Measurements from ENCODE around the gene PALM3.

The PALM3 gene

GRCh38 chr19:14081797-14082674, 20.2 kb upstream of the PALM3 start:
- peak; percentile 20 for ATAC-seq (replicated peaks)

DNA sequence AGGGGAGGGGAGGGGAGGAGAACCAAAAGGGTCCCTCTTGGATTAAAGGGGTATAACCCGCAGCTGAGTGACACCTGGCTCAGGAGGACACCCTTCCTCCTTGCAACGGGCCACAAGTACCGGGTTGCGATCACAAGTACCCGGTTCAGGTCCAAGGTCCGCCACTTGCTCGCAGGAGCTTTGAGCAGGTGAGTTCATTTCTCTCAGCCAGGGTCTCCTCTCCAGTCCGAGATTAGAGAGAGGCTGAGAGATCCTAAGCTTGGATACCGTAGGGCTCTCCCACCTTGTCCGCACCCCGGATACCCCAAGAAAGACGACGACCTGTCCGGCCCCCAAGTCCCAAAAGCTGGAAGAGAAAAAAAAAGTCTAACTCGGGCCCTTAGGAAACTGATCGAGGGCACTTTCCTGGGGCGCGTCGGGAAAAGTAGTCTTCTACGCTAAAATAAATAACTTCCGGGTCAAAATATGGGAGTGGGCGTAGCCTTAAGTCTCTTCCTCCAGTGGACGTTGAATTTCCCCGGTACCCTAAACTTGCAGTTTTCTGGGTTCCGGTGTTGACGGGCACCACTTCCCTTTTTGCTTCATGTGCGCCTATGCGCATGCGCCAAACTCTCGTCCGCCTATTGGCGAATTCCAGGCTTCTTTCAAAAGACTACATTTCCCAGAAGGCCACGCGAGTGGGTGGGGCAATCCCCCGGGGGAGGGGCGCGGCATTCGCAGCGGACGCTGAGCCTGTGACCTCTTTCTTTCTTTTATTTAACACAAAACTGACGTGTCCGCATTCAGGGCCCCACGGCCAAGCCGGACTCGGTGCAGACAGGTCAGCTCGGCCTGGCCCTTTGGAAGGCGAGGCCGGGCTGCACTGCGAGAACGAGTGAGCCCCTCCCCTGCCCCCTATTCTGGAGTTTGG, 19.3 kb upstream of the PALM3 start:
- Mint-ChIP-seq H3K4me3 (peak overlapping the region; percentile 91 to 95), H3K27me3 (no peaks in the 10 kb centered on the region), H3K36me3 (ENCODE audit: insufficient read depth) (peaks cover 7% of the 10 kb centered on the region), H3K9me3 (no peaks in the 10 kb centered on the region), H3K27ac (peak overlapping the region; percentile 90 to 96), H3K4me1 (ENCODE audit: low read depth in 2 of 2) (peaks cover 9 to 14% of the 10 kb centered on the region in 2 donors)
- peak; percentile 94 for ATAC-seq (replicated peaks)
- peak; percentile 99 to 100 (median 100) for DNase-seq

More at GRCh38 chr19:14081797-14082674, 20.2 kb upstream of the PALM3 start:
- peak overlapping the region; percentile 90 to 96 for H3K27ac Mint-ChIP-seq
- peak overlapping the region; percentile 91 to 95 for H3K4me3 Mint-ChIP-seq
- peaks cover 7% of the 10 kb centered on the region for H3K36me3 Mint-ChIP-seq (ENCODE audit: insufficient read depth)
- peak; percentile 25 to 29 (median 28) for DNase-seq
- H3K9me3 Mint-ChIP-seq = no peaks in the 10 kb centered on the region
- no peaks in the 10 kb centered on the region for H3K27me3 Mint-ChIP-seq
- H3K4me1 Mint-ChIP-seq (ENCODE audit: low read depth in 2 of 2) = peaks cover 9 to 14% of the 10 kb centered on the region in 2 donors

GRCh38 chr19:14078411-14078810, 16.5 kb upstream of the PALM3 start:
- DNase-seq (no peak), ATAC-seq (replicated peaks) (no peak)
- Mint-ChIP-seq H3K9me3 (no peaks in the 10 kb centered on the region), H3K27ac (no peak overlapping the region), H3K36me3 (ENCODE audit: insufficient read depth) (peaks cover 11% of the 10 kb centered on the region), H3K27me3 (no peaks in the 10 kb centered on the region), H3K4me1 (ENCODE audit: low read depth in 2 of 2) (peaks cover 19 to 32% of the 10 kb centered on the region in 2 donors), H3K4me3 (no peak overlapping the region)

DNA sequence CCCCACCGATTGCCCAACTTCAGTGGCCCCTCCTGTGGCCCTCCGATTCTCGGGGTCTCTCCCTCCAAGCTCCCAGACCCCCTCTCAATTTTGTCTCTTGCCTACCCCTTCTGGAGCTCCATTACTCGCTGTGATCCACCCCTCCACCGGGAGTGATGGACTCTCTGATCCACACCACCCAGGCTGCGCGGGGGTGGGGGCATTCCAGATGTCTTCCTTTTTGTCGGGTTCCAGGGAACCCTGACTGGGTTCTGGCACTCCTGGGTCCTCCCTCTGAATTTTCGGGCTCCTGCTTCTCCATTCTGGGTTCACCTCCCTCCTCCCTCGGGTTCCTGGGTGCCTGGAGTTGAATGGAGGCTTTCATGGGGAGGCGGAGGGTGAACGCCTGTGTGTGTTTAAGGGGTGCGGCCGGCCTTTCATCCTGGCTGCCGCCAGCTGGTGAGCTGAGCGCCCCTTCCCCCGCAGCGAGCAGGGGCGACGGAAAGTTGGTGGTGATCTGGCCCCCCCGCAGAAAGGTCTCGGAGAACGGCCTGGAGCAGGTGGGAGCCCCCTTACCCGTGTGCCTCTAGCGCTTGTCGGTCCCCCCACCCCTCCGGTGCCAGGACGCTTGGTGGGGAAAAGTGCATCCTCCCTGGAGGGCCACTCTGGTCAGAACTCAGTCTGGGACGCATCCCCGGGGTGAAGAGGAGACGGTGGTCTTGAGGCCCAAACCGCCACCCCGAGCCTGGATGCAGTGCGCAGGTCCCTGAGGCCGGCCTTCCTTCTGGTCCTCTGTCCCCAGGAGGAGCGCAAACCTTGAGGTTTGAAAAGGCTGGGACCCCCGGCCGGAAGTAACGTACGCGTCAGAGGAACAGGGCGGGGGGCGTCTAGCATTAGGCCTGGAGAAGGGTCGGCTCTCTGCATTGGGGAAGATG, 12.3 kb upstream of the PALM3 start:
- Mint-ChIP-seq H3K4me3 (peak overlapping the region; percentile 99), H3K27ac (peak overlapping the region; percentile 90), H3K27me3 (no peaks in the 10 kb centered on the region), H3K4me1 (ENCODE audit: low read depth in 2 of 2) (peaks cover 13 to 18% of the 10 kb centered on the region in 2 donors), H3K9me3 (no peaks in the 10 kb centered on the region), H3K36me3 (ENCODE audit: insufficient read depth) (peaks cover 3% of the 10 kb centered on the region)
- DNase-seq (no peak), ATAC-seq (replicated peaks) (peak; percentile 5)

DNA sequence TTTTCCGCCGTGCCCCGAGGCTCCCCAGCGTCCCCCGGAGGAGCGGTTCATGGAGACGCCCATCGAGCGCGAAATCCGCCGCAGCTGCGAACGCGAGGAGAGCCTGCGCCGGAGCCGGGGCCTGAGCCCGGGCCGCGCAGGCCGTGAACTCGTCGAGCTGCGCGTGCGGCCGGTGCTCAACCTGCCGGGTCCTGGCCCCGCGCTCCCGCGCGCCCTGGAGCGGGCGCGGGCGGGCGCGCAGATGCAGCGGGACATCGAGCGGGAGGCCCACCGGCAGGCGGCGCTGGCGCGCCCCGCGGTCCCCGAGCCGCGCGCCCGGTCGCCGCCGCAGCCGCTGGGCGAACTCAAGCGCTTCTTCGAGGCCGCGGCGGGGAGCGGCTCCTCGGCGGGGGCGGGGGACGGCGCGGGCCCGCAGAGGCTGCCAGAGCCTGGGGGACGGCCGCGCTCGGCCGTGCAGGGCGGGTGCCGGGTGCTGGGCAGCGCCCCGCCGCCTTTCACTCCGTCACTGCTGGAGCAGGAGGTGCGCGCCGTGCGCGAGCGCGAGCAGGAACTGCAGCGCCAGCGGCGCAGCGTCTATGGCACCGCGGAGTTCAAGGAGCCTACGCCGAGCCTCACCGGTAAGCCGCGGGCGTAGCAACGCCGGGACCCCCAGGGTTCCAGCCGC, 11.5 kb upstream of the PALM3 start:
- H3K27ac Mint-ChIP-seq = peak overlapping the region; percentile 90
- no peaks in the 10 kb centered on the region for H3K9me3 Mint-ChIP-seq

GRCh38 chr19:14072535-14073260, 10.8 kb upstream of the PALM3 start, which contains the start of gene MISP3:
TSS of gene MISP3 (plus strand) at chr19:14072786. CDS start at chr19:14073310, 524 bp downstream.
- peak within 1 kb of the TSS; percentile 99 for H3K4me3 Mint-ChIP-seq
- no peaks in the 10 kb centered on the region for H3K27me3 Mint-ChIP-seq
- ATAC-seq (replicated peaks) (no peak), DNase-seq (no peak)
- peak within 1 kb of the TSS; percentile 90 for H3K27ac Mint-ChIP-seq
- H3K9me3 Mint-ChIP-seq = no peaks in the 10 kb centered on the region
- peaks cover 13 to 18% of the 10 kb centered on the region in 2 donors for H3K4me1 Mint-ChIP-seq (ENCODE audit: low read depth in 2 of 2)
- H3K36me3 Mint-ChIP-seq (ENCODE audit: insufficient read depth) = peaks cover 3% of the 10 kb centered on the region

More for the DNA sequence above, 11.5 kb upstream of the PALM3 start:
- no peaks in the 10 kb centered on the region for H3K27me3 Mint-ChIP-seq
- DNase-seq (peak; percentile 71 to 78 (median 76)), ATAC-seq (replicated peaks) (peak; percentile 74)
- peak overlapping the region; percentile 99 for H3K4me3 Mint-ChIP-seq
- H3K4me1 Mint-ChIP-seq (ENCODE audit: low read depth in 2 of 2) = peaks cover 13 to 18% of the 10 kb centered on the region in 2 donors
- peaks cover 3% of the 10 kb centered on the region for H3K36me3 Mint-ChIP-seq (ENCODE audit: insufficient read depth)

GRCh38 chr19:14070268-14071050, 8.6 kb upstream of the PALM3 start:
- DNase-seq = no peak
- H3K4me3 Mint-ChIP-seq = peak overlapping the region; percentile 4 to 49
- peaks cover 8 to 11% of the 10 kb centered on the region in 2 donors for H3K27me3 Mint-ChIP-seq
- H3K9me3 Mint-ChIP-seq = no peaks in the 10 kb centered on the region
- H3K4me1 Mint-ChIP-seq (ENCODE audit: low read depth in 2 of 2) = peaks cover 15 to 17% of the 10 kb centered on the region in 2 donors
- ATAC-seq (replicated peaks) = no peak
- H3K27ac Mint-ChIP-seq = no peak overlapping the region
- H3K36me3 Mint-ChIP-seq (ENCODE audit: insufficient read depth) = peaks cover 3% of the 10 kb centered on the region

DNA sequence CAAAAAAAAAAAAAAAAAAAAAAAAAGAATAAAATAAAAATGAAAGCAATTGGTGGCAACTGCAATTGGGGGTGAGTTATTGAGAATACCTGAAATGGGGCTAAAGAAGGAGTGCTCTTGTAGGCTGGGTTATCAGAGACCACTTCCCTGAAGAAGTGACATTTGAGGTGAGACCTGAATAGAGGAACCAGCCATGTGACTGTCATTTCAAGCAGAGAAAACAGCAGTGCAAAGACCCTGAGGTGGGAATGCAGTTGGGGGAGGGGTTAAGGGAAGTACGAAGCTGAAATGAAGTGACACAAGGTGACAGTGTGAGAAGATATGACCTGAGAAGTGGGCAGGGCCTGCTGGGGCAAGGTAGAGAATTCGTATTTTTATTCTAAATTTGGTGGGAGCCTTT, 4.3 kb upstream of the PALM3 start:
- DNase-seq (no peak), ATAC-seq (replicated peaks) (no peak)
- H3K4me1 Mint-ChIP-seq (ENCODE audit: low read depth in 2 of 2) = peaks cover 0 to 2% of the 10 kb centered on the region in 2 donors
- no peak overlapping the region for H3K4me3 Mint-ChIP-seq
- no peaks in the 10 kb centered on the region for H3K9me3 Mint-ChIP-seq
- H3K27me3 Mint-ChIP-seq = peaks cover 8 to 21% of the 10 kb centered on the region in 2 donors
- H3K36me3 Mint-ChIP-seq (ENCODE audit: insufficient read depth) = peaks cover 2% of the 10 kb centered on the region
- H3K27ac Mint-ChIP-seq = no peak overlapping the region

- DNase-seq = no peak
- peaks cover 5% of the 10 kb centered on the region for H3K36me3 Mint-ChIP-seq (ENCODE audit: insufficient read depth)
- no peaks in the 10 kb centered on the region for H3K9me3 Mint-ChIP-seq
- H3K27me3 Mint-ChIP-seq = peaks cover 28 to 47% of the 10 kb centered on the region in 2 donors
- H3K4me1 Mint-ChIP-seq (ENCODE audit: low read depth in 2 of 2) = peaks cover 9 to 14% of the 10 kb centered on the region in 2 donors
- H3K4me3 Mint-ChIP-seq = no peak overlapping the region
- no peak overlapping the region for H3K27ac Mint-ChIP-seq
- no peak for ATAC-seq (replicated peaks)
Observed at GRCh38 chr19:14063105-14063504, 1.2 kb upstream of the PALM3 start.

- ATAC-seq (replicated peaks) (no peak), DNase-seq (no peak)
- Mint-ChIP-seq H3K4me1 (ENCODE audit: low read depth in 2 of 2) (peaks cover 15 to 18% of the 10 kb centered on the region in 2 donors), H3K27me3 (peaks cover 33 to 53% of the 10 kb centered on the region in 2 donors), H3K36me3 (ENCODE audit: insufficient read depth) (peaks cover 5% of the 10 kb centered on the region), H3K9me3 (no peaks in the 10 kb centered on the region), H3K27ac (no peak overlapping the region), H3K4me3 (no peak overlapping the region)
Observed at GRCh38 chr19:14062558-14062855, 631 bp upstream of the PALM3 start.

GRCh38 chr19:14061081-14061749, 661 bp downstream of the PALM3 start:
- H3K27me3 Mint-ChIP-seq = peaks cover 28 to 47% of the 10 kb centered on the region in 2 donors
- no peaks in the 10 kb centered on the region for H3K9me3 Mint-ChIP-seq
- DNase-seq (no peak), ATAC-seq (replicated peaks) (no peak)
- H3K27ac Mint-ChIP-seq = no peak overlapping the region
- H3K4me3 Mint-ChIP-seq = no peak overlapping the region
- H3K36me3 Mint-ChIP-seq (ENCODE audit: insufficient read depth) = peaks cover 5% of the 10 kb centered on the region
- H3K4me1 Mint-ChIP-seq (ENCODE audit: low read depth in 2 of 2) = peaks cover 15 to 17% of the 10 kb centered on the region in 2 donors

Data from effector memory CD8-positive, alpha-beta T cell (primary cell).